Left renal cortex interstitium (tissue), 4 donors: Measurements from ENCODE around the gene MACO1. TPM values are rescaled to one million over a fixed set of nuclear protein-coding genes. Genes with fewer than 3 reads are reported as not detected.
"Not testable (repeated sequence)": the region's sequence is repeated elsewhere in the genome, so short reads cannot be mapped to it uniquely, and the experiment has no call there.

Experiments
- DNase-seq, 4 donors: peaks; one replicate each; pipeline ENCODE4 v3.0.0-alpha.2; 2013; ENCODE audit warnings: low read depth in 4 of 4, low spot score in 2 of 4, missing footprints in 1 of 4
- polyA plus RNA-seq, 4 donors: library from polyadenylated mRNA; unstranded; fragments of 120-200 nt; gene quantifications; one replicate each; pipeline ENCODE4 v1.2.1, GENCODE V29; 2013; ENCODE audit not compliant: insufficient read length in 4 of 4

MACO1 gene
- polyA plus RNA-seq, result 10 to 100 TPM; 25.9 to 27.2 (median 26.7) TPM

GRCh38 chr1:25430073-25430966 lies at the start of gene MACO1:
Gene MACO1, plus strand, starts transcription at chr1:25430897. Its CDS starts 202 bp downstream, at chr1:25431099.
- peak; percentile 93 to 97 (median 96) for DNase-seq

- DNase-seq, result not testable (repeated sequence)
Observed at GRCh38 chr1:25382543-25382942, 48.2 kb upstream of the MACO1 start.

- not testable (repeated sequence) for DNase-seq
Observed at GRCh38 chr1:25383090-25383489, 47.6 kb upstream of the MACO1 start.

GRCh38 chr1:25383875-25384274 lies 46.8 kb upstream of the MACO1 start:
- not testable (repeated sequence) for DNase-seq

- not testable (repeated sequence) for DNase-seq
Observed at GRCh38 chr1:25387096-25387495, 43.6 kb upstream of the MACO1 start.

GRCh38 chr1:25388691-25389090 lies 42.0 kb upstream of the MACO1 start:
- DNase-seq, result not testable (repeated sequence)

- not testable (repeated sequence) for DNase-seq
Observed at GRCh38 chr1:25389721-25390120, 41.0 kb upstream of the MACO1 start.

- DNase-seq, result no peak
Observed at GRCh38 chr1:25392841-25393240, 37.9 kb upstream of the MACO1 start.

- not testable (repeated sequence) for DNase-seq
Observed at GRCh38 chr1:25397549-25397948, 33.1 kb upstream of the MACO1 start.

GRCh38 chr1:25398079-25398478 lies 32.6 kb upstream of the MACO1 start:
- DNase-seq, result not testable (repeated sequence)

GRCh38 chr1:25402947-25403803 lies 27.5 kb upstream of the MACO1 start:
- not testable (repeated sequence) for DNase-seq

GRCh38 chr1:25405731-25406305 lies 24.9 kb upstream of the MACO1 start:
- DNase-seq, result not testable (repeated sequence)

- not testable (repeated sequence) for DNase-seq
Observed at GRCh38 chr1:25409641-25410427, 20.9 kb upstream of the MACO1 start.

- DNase-seq, result not testable (repeated sequence)
Observed at GRCh38 chr1:25412872-25413623, 17.6 kb upstream of the MACO1 start.

GRCh38 chr1:25414157-25414556 lies 16.5 kb upstream of the MACO1 start:
- DNase-seq, result not testable (repeated sequence)

GRCh38 chr1:25414578-25414977 lies 16.1 kb upstream of the MACO1 start:
- not testable (repeated sequence) for DNase-seq

GRCh38 chr1:25417280-25417679 lies 13.4 kb upstream of the MACO1 start:
- not testable (repeated sequence) for DNase-seq

GRCh38 chr1:25419339-25419738 lies 11.4 kb upstream of the MACO1 start:
- DNase-seq, result not testable (repeated sequence)

- DNase-seq, result not testable (repeated sequence)
Observed at GRCh38 chr1:25420715-25421114, 10.0 kb upstream of the MACO1 start, which contains the start of gene RHCE. Gene RHCE, minus strand, starts transcription at chr1:25420825. Its CDS starts 39 bp downstream, at chr1:25420786.
